Body of pancreas (tissue), 4 donors: ENCODE data around the gene SERTAD1. TPM values are rescaled to one million over a fixed set of nuclear protein-coding genes. Genes with fewer than 3 reads are reported as not detected.
A peak's percentile ranks its signal among the peaks of the same experiment; 100 is the strongest.

Experiments
- ATAC-seq: fragments of 150-250 bp; one replicate; pipeline ENCODE4 v1.9.1; 2016
- DNase-seq, 4 donors: peaks; one replicate each; pipeline ENCODE4 v3.0.0-alpha.2; 2019
- H3K27ac ChIP-seq, 4 donors: fragments of 200-600 bp; sonication (generic); 1 replicate in 3 of 4; 2 replicates in 1 of 4; pipeline versions ENCODE4 v1.5.1 to v1.6.1; 2016 to 2019; ENCODE audit warnings: mild to moderate bottlenecking in 1 of 4, mixed read lengths in 1 of 4, moderate library complexity in 1 of 4
- H3K27me3 ChIP-seq, 2 donors: fragments of 200-600 bp; sonication (generic); one replicate each; pipeline ENCODE4 v1.6.0; 2016; ENCODE audit warnings: mild to moderate bottlenecking in 1 of 2
- H3K36me3 ChIP-seq, 2 donors: fragments of 200-600 bp; sonication (generic); replicated peaks in 1 of 2; 2 replicates each; pipeline ENCODE4 v1.5.1; 2016; ENCODE audit warnings: low read depth in 2 of 2; ENCODE audit not compliant: insufficient read depth in 1 of 2
- H3K4me1 ChIP-seq: fragments of 200-600 bp; sonication (generic); one replicate; pipeline ENCODE4 v1.6.0; 2016
- H3K4me3 ChIP-seq, 2 donors: fragments of 200-600 bp; sonication (generic); 1 replicate in 1 of 2; 2 replicates in 1 of 2; pipeline ENCODE4 v1.5.1; 2016 to 2019
- H3K9me3 ChIP-seq, 3 donors: fragments of 200-600 bp; sonication (generic); 1 replicate in 2 of 3; 2 replicates in 1 of 3; pipeline ENCODE4 v1.5.1; 2016
- CTCF ChIP-seq, 7 experiments: fragments of 450-650 bp in 4 of 7; fragments of 200-600 bp in 3 of 7; sonication (generic) in 3 of 7; IDR thresholded peaks; one replicate each; pipeline ENCODE4 v1.5.1; 2016 to 2019; ENCODE audit warnings: antibody characterized with exemption in 7 of 7
- POLR2A ChIP-seq, 3 donors: fragments of 450-650 bp; IDR thresholded peaks; one replicate each; pipeline ENCODE4 v1.6.1; 2016; ENCODE audit warnings: antibody characterized with exemption in 3 of 3, mild to moderate bottlenecking in 2 of 3
- WGBS, 2 donors: methylation state at CpG; one replicate each; pipeline ENCODE4 v1.1.5; 2017; 5-methylcytosine and 5-hydroxymethylcytosine counted together
- intact Hi-C: fragments of 100-400 bp; cut with DNase I; formaldehyde crosslinking; loops from one replicate; pipeline ENCODE4 v1.15.1; 2023
- total RNA-seq, 2 donors: library from RNA; depleted of rRNA; stranded (reverse); fragments of >200 nt; gene quantifications; one replicate each; pipeline ENCODE4 v1.1.0, GENCODE V29; 2016

The SERTAD1 gene
- total RNA-seq, 2 donors from 2014 or later, result 6.9 to 7.3 TPM

DNA sequence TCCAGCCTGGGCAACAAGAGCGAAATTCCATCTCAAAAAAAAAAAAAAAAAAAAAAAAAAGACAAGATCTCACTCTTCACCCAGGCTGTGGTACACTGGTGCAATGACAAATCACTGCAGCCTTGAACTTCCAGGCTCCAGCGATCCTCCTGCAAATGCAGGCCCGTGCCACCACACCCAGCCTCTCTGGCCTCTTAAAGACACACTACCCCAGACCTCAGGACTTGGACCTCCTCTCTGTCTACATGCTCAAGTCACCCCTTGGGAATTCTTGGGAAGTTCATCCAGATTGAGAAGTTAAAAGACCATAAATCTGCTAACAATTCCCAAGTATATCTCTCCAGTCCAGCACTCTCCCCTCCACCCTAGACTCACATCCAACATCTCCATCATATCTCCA, 25.2 kb downstream of the SERTAD1 start:
- no peak for DNase-seq
- H3K4me3 ChIP-seq, result no peak overlapping the region
- no peaks in the 10 kb centered on the region for H3K27me3 ChIP-seq
- no peak for TF ChIP-seq CTCF (IDR thresholded peaks at IDR 0.05)
- TF ChIP-seq POLR2A (IDR thresholded peaks at IDR 0.05), result no peak
- intact Hi-C loops, result no loop called here
- no peaks in the 10 kb centered on the region for H3K36me3 ChIP-seq
- no peak for ATAC-seq
- H3K9me3 ChIP-seq, result no peaks in the 10 kb centered on the region
- H3K27ac ChIP-seq, result no peak overlapping the region
- 50 to 77% methylated on average over 2 to 3 of the region's 3 CpGs for WGBS, 2 donors
- peaks cover 14% of the 10 kb centered on the region for H3K4me1 ChIP-seq

DNA sequence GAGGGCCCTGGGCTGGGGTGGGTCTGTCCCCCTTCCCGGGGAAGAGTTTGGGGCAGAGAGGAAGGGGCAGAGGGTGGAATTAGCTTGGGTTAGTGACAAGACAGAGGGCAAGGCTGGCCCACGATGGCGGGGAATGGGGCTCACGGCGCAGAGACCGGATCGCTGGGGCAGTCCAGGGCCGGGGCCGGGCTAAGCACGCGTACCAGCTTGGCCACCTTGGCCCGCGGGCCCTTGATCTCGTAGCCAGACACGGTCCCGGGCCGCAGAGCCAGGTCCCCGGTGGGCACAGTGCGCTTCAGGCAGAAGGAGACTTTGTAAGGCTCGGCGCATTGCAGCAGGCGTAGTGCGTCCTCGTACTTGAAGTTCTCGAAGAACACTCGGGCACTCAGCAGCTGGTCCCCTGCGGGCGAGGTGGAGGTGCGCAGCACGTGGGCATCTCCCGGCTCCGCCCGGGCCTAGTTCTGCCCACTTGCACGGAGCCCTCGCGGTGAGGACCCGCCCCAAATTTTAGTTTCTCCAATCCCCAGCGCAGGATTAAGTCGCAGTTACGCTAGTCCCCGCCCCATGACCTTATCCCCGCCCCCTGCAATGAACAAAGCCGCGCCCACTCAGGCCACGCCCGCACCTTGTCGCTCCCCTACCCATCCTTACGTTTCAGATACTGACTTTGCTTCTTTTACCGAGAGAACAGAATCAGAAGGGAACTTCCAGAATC, 27.2 kb downstream of the SERTAD1 start:
- WGBS, 2 donors, result 58 to 59% methylated on average over 23 to 48 of the region's 49 CpGs
- no peaks in the 10 kb centered on the region for H3K36me3 ChIP-seq
- H3K9me3 ChIP-seq, result no peaks in the 10 kb centered on the region
- peaks cover 8% of the 10 kb centered on the region for H3K4me1 ChIP-seq
- H3K27ac ChIP-seq, result no peak overlapping the region
- intact Hi-C loops, result no loop called here
- H3K27me3 ChIP-seq, result no peaks in the 10 kb centered on the region
- H3K4me3 ChIP-seq, result no peak overlapping the region
- TF ChIP-seq POLR2A (IDR thresholded peaks at IDR 0.05), result no peak
- TF ChIP-seq CTCF (IDR thresholded peaks at IDR 0.05), result no peak
- DNase-seq (peak in 1 of 4 donors; percentile 19), ATAC-seq (no peak)

DNA sequence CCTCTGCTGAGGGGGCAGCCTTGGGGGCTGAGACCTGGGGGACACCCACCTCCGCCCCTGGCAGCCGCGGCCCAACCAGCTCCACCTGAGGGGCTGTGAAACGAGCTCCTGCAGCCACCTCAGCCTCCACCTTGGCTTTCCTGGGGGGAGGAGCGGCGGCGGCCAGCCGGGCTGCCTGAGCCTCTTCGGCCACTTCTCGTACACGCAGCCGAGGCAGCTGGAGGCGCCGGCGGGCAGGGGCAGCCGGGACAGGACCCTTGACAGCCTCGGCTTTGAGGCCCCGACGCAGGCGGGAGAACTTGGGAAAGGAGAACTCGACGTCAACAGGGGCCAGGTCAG, 28.3 kb downstream of the SERTAD1 start:
- Histone ChIP-seq H3K36me3 (no peaks in the 10 kb centered on the region), H3K4me1 (no peaks in the 10 kb centered on the region), H3K27me3 (no peaks in the 10 kb centered on the region), H3K9me3 (no peaks in the 10 kb centered on the region), H3K4me3 (no peak overlapping the region), H3K27ac (no peak overlapping the region)
- intact Hi-C loops, result no loop called here
- DNase-seq (no peak), ATAC-seq (no peak)
- no peak for TF ChIP-seq CTCF (IDR thresholded peaks at IDR 0.05)
- TF ChIP-seq POLR2A (IDR thresholded peaks at IDR 0.05), result no peak
- 90 to 100% methylated on average over 4 to 22 of the region's 22 CpGs for WGBS, 2 donors

- H3K4me1 ChIP-seq, result no peaks in the 10 kb centered on the region
- ATAC-seq (no peak), DNase-seq (no peak)
- H3K36me3 ChIP-seq, result no peaks in the 10 kb centered on the region
- TF ChIP-seq POLR2A (IDR thresholded peaks at IDR 0.05) (no peak), CTCF (IDR thresholded peaks at IDR 0.05) (no peak)
- intact Hi-C loops, result no loop called here
- H3K4me3 ChIP-seq, result no peak overlapping the region
- H3K9me3 ChIP-seq, result no peaks in the 10 kb centered on the region
- H3K27me3 ChIP-seq, result no peaks in the 10 kb centered on the region
- H3K27ac ChIP-seq, result no peak overlapping the region
- whole genome bisulfite sequencing, 2 donors, result 79 to 83% methylated on average over 1 to 14 of the region's 20 CpGs
Observed at GRCh38 chr19:40396886-40397567, 28.8 kb downstream of the SERTAD1 start.

DNA sequence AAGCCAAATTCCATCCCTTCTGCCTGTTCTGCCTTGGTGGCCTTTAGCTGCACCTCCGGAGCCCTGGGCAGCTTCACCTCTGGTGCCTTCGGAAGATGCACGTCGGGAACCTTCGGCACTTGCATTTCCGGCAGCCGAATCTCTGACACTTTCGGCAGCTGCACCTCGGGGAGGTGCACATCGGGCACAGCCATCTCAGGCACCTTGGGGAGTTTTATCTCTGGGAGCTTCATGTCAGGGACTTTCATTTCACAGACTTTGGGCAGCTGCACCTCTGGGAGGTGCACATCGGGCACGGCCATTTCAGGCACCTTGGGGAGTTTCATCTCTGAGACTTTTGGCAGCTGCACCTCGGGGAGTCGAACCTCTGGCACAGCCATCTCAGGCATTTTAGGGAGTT, 29.8 kb downstream of the SERTAD1 start:
- no peak for TF ChIP-seq POLR2A (IDR thresholded peaks at IDR 0.05)
- intact Hi-C loops, result no loop called here
- Histone ChIP-seq H3K27me3 (no peaks in the 10 kb centered on the region), H3K9me3 (no peaks in the 10 kb centered on the region), H3K27ac (no peak overlapping the region), H3K4me3 (no peak overlapping the region), H3K4me1 (no peaks in the 10 kb centered on the region), H3K36me3 (no peaks in the 10 kb centered on the region)
- ATAC-seq (no peak), DNase-seq (no peak)
- 85 to 92% methylated on average over 9 to 14 of the region's 14 CpGs for WGBS, 2 donors
